Tibial nerve (tissue), 4 donors: ENCODE results near the gene TMUB1. TPM values are rescaled to one million over a fixed set of nuclear protein-coding genes. Genes with fewer than 3 reads are reported as not detected.

Experiments
- DNase-seq, 2 donors: peaks; one replicate each; pipeline ENCODE4 v3.0.0-alpha.2; 2019; ENCODE audit warnings: low spot score in 2 of 2
- H3K27ac ChIP-seq, 4 donors: fragments of 200-600 bp; sonication (generic) in 3 of 4; one replicate each; pipeline ENCODE4 v1.5.1; 2017 to 2019; ENCODE audit warnings: mild to moderate bottlenecking in 1 of 4
- H3K27me3 ChIP-seq, 2 donors: fragments of 200-600 bp; sonication (generic) in 1 of 2; one replicate each; pipeline versions ENCODE4 v1.5.1 to v1.6.0; 2017 to 2019
- H3K36me3 ChIP-seq, 3 donors: fragments of 200-600 bp; sonication (generic); one replicate each; pipeline ENCODE4 v1.5.1; 2018 to 2019
- H3K4me1 ChIP-seq, 4 donors: fragments of 200-600 bp; sonication (generic) in 3 of 4; one replicate each; pipeline ENCODE4 v1.5.1; 2017 to 2019
- H3K4me3 ChIP-seq, 4 donors: fragments of 200-600 bp; sonication (generic) in 3 of 4; one replicate each; pipeline ENCODE4 v1.5.1; 2017 to 2019; ENCODE audit warnings: mild to moderate bottlenecking in 1 of 4, moderate library complexity in 1 of 4
- H3K9me3 ChIP-seq, 4 donors: fragments of 200-600 bp; sonication (generic) in 3 of 4; one replicate each; pipeline ENCODE4 v1.5.1; 2017 to 2019
- EP300 ChIP-seq, 2 donors: sonication (generic); formaldehyde crosslinking; IDR thresholded peaks; one replicate each; pipeline ENCODE4 v1.6.1; 2017; ENCODE audit warnings: antibody characterized with exemption in 2 of 2, mild to moderate bottlenecking in 1 of 2
- POLR2A ChIP-seq, 2 donors: fragments of 450-650 bp; IDR thresholded peaks; one replicate each; pipeline ENCODE4 v1.6.1; 2017; ENCODE audit warnings: antibody characterized with exemption in 2 of 2, mild to moderate bottlenecking in 2 of 2, moderate library complexity in 2 of 2
- WGBS, 2 donors: methylation state at CpG; one replicate each; pipeline ENCODE4 v1.1.5; 2018; 5-methylcytosine and 5-hydroxymethylcytosine counted together
- total RNA-seq, 4 donors: library from RNA; depleted of rRNA; stranded (reverse); fragments of >200 nt; gene quantifications; one replicate each; pipeline ENCODE4 v1.1.0, GENCODE V29; 2016
- TF ChIP-seq, protein P1 (sequence below), 5 experiments: fragments of 200-600 bp in 3 of 5; fragments of 450-650 bp in 2 of 5; sonication (generic) in 3 of 5; IDR thresholded peaks; one replicate each; pipeline ENCODE4 v1.5.1; 2016 to 2019; ENCODE audit warnings: antibody characterized with exemption in 5 of 5, mild to moderate bottlenecking in 3 of 5, moderate library complexity in 2 of 5

Gene TMUB1
- total RNA-seq, 4 donors from 2014 or later = 24.3 to 61.5 (median 33.8) TPM

GRCh38 chr7:151056283-151056665 lies 27.0 kb downstream of the TMUB1 start:
- 81 to 86% methylated on average over 6 of the region's 6 CpGs for WGBS, 2 donors
- DNase-seq = no peak
- Histone ChIP-seq H3K27ac (no peak overlapping the region), H3K9me3 (no peaks in the 10 kb centered on the region), H3K36me3 (peaks cover 0 to 36% (median 0%) of the 10 kb centered on the region in 3 donors), H3K4me3 (no peak overlapping the region), H3K4me1 (peaks cover 0 to 38% (median 27%) of the 10 kb centered on the region in 4 donors), H3K27me3 (peaks cover 0 to 6% of the 10 kb centered on the region in 2 donors)
- TF ChIP-seq, protein P1, sequence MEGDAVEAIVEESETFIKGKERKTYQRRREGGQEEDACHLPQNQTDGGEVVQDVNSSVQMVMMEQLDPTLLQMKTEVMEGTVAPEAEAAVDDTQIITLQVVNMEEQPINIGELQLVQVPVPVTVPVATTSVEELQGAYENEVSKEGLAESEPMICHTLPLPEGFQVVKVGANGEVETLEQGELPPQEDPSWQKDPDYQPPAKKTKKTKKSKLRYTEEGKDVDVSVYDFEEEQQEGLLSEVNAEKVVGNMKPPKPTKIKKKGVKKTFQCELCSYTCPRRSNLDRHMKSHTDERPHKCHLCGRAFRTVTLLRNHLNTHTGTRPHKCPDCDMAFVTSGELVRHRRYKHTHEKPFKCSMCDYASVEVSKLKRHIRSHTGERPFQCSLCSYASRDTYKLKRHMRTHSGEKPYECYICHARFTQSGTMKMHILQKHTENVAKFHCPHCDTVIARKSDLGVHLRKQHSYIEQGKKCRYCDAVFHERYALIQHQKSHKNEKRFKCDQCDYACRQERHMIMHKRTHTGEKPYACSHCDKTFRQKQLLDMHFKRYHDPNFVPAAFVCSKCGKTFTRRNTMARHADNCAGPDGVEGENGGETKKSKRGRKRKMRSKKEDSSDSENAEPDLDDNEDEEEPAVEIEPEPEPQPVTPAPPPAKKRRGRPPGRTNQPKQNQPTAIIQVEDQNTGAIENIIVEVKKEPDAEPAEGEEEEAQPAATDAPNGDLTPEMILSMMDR (IDR thresholded peaks at IDR 0.05) = no peak
- TF ChIP-seq POLR2A (IDR thresholded peaks at IDR 0.05) (no peak), EP300 (IDR thresholded peaks at IDR 0.05) (no peak)

DNA sequence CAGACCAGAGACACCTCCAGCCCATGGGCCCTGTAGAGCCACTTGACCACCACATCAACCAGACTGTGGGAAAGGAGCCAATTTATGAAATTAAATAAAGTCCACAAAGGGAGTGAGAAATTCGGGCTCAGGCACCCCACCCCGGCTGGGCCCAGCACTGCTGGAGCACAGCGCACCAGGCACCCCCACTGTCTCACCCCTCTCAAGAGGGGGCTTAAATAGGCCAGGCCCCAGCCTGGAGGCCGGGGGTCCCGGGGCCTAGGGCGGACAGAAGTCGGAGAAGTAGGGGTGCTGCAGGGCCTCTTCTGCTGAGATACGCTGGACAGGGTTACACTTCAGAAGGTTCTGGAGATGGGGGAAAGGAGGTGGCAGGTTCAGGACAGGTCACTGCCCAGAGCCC lies 29.5 kb downstream of the TMUB1 start:
- Histone ChIP-seq H3K4me1 (peaks cover 0 to 29% (median 16%) of the 10 kb centered on the region in 4 donors), H3K27me3 (peaks cover 0 to 6% of the 10 kb centered on the region in 2 donors), H3K9me3 (no peaks in the 10 kb centered on the region), H3K27ac (no peak overlapping the region), H3K36me3 (peaks cover 0 to 36% (median 0%) of the 10 kb centered on the region in 3 donors), H3K4me3 (no peak overlapping the region)
- DNase-seq = no peak
- WGBS, 2 donors = 93% methylated on average over 8 of the region's 8 CpGs
- TF ChIP-seq, protein P1 (IDR thresholded peaks at IDR 0.05) = no peak
- TF ChIP-seq EP300 (IDR thresholded peaks at IDR 0.05) (no peak), POLR2A (IDR thresholded peaks at IDR 0.05) (no peak)

DNA sequence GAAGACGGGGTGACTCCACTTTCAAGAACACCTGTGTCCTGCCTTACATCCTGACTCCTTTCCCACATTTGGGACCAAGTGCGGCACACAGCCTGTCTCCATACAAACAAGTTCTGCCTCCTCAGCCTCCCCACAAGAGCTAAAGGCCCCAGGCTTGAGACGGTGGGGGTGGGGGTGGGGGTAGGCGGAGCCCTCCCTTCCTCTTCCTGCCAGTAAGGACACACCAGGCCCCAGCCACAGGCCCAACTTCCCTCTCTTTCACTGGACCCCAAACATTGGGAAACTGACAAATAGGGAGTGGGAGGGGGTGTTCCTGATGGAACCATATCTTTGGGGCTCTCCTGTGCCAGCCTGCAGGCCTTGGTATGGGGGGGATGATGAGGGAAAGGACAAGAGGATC lies 30.2 kb downstream of the TMUB1 start:
- Histone ChIP-seq H3K27ac (no peak overlapping the region), H3K27me3 (peaks cover 0 to 6% of the 10 kb centered on the region in 2 donors), H3K4me3 (no peak overlapping the region), H3K36me3 (peaks cover 0 to 36% (median 0%) of the 10 kb centered on the region in 3 donors), H3K4me1 (peaks cover 0 to 23% (median 12%) of the 10 kb centered on the region in 4 donors), H3K9me3 (no peaks in the 10 kb centered on the region)
- WGBS, 2 donors = 64 to 79% methylated on average over 4 of the region's 4 CpGs
- TF ChIP-seq, protein P1 (IDR thresholded peaks at IDR 0.05) = no peak
- TF ChIP-seq EP300 (IDR thresholded peaks at IDR 0.05) (no peak), POLR2A (IDR thresholded peaks at IDR 0.05) (no peak)
- no peak for DNase-seq

DNA sequence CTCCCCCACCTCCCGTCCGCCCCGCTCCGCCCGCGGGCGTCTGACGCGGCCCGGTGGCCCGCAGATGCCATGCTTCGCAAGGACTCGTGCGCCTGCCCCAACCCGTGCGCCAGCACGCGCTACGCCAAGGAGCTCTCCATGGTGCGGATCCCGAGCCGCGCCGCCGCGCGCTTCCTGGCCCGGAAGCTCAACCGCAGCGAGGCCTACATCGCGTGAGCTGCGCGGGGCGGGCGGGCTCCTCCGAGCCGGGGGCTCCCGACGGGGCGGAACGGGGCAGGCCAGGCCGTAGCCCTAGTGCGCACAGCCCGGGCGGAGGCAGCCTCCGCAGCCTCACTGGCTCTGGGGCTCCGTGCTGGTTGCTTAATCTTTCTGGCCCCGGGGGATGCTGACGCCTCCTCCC lies 32.2 kb downstream of the TMUB1 start:
- Histone ChIP-seq H3K27ac (no peak overlapping the region), H3K4me3 (peak overlapping the region in 1 of 4 donors; percentile 15), H3K9me3 (no peaks in the 10 kb centered on the region), H3K4me1 (peaks cover 0 to 27% (median 12%) of the 10 kb centered on the region in 4 donors), H3K27me3 (peaks cover 0 to 6% of the 10 kb centered on the region in 2 donors), H3K36me3 (peaks cover 0 to 40% (median 0%) of the 10 kb centered on the region in 3 donors)
- no peak for DNase-seq
- WGBS, 2 donors = 4 to 7% methylated on average over 18 to 24 of the region's 50 CpGs
- TF ChIP-seq, protein P1 (IDR thresholded peaks at IDR 0.05) = no peak
- TF ChIP-seq EP300 (IDR thresholded peaks at IDR 0.05) = no peak
- no peak for TF ChIP-seq POLR2A (IDR thresholded peaks at IDR 0.05)

- Histone ChIP-seq H3K27ac (no peak overlapping the region), H3K9me3 (no peaks in the 10 kb centered on the region), H3K4me3 (no peak overlapping the region), H3K4me1 (peaks cover 0 to 27% (median 12%) of the 10 kb centered on the region in 4 donors), H3K27me3 (peaks cover 0 to 6% of the 10 kb centered on the region in 2 donors), H3K36me3 (peaks cover 0 to 45% (median 0%) of the 10 kb centered on the region in 3 donors)
- TF ChIP-seq POLR2A (IDR thresholded peaks at IDR 0.05) (no peak), EP300 (IDR thresholded peaks at IDR 0.05) (no peak)
- TF ChIP-seq, protein P1 (IDR thresholded peaks at IDR 0.05) = no peak
- WGBS, 2 donors = 88 to 90% methylated on average over 35 to 37 of the region's 38 CpGs
- DNase-seq = no peak
Measured at GRCh38 chr7:151048911-151049463, 34.3 kb downstream of the TMUB1 start.
